HG02970 (cell line): ENCODE measurements around the gene ADRM1.

Experiments
- ATAC-seq: cut with Tn5 transposase; IDR thresholded peaks from one replicate; pipeline ENCODE4 v1.9.1; 2021; ENCODE audit warnings: mild to moderate bottlenecking, moderate library complexity, moderate number of reproducible peaks; ENCODE audit not compliant: unreplicated experiment, low FRiP score

ADRM1 gene

DNA sequence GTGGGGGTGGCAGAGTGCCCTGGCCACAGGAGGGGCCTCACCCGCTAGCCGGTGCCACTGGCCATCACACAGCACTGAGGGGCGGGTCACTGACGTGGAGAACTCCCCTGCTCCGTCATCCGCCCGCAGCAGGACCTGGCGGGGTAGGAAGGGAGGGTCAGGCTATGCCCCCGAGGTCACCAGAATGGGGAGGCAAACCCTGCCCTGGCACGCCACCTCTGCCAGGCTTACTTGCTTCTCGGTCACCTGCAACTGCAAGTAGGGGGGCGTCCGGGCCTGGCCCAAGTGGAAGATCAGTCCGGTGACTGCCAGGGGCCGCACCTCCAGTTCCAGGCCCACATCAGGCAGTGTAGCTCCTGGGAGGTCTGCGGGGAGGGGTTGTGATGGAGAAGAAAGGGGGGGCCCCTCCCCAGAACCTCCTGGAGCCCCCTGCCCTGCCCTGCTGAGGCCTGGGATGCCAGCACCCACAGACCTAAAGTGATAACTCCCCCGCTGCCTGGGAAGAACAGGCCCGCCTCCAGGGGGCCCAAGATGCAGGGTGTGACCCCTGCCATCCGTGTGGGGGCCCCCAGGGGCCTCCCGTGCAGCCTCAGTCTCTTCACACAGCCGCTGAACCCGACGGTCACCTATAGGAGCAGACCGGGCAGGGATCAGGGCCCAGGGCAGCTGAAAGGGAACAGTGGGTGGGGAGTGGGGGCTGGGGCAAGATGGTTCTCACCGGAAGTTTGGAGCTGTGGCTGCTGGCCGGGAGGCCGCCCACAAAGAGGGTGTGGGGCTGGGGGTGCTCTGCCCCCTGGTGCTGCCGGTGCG lies 7.4 kb downstream of the ADRM1 start:
- no peak for ATAC-seq

DNA sequence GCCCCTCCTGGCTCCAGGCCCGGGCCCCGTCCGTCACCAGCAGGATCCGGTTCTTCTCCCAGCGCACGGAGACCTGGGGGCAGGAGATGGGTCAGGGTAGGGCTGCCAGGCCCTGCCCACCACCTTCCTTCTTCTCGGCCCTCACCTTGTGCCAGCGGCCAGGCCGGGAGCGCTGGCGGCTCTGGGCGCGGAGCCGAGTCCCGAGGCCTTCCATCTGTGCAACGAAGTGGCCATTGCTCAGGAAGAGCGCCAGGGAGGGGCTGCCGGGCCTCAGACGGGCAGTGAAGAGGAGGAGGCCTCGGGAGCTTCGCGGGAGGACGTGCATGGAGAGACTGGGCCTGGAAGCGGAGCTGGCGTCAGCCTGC lies 7.9 kb downstream of the ADRM1 start:
- ATAC-seq: no peak

DNA sequence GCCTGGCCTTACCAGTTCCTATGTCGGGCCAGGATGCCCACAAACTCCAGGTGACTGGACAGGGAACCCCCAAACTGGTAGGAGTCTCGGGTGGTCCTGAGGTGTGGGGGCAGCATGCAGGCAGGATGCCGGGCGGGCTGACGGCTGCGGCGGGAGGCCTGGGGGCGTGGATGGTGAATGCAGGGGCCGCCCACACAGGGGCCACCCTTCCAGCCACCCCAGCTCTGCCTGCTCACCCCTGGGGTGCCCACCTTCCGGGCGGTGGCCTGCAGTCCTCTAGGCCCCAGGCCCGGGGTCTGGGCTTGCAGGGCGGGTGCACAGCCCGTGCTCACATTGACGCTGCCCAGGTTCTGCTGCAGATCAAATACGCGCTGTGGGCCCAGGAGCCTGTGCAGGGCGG lies 8.4 kb downstream of the ADRM1 start:
- no peak for ATAC-seq

DNA sequence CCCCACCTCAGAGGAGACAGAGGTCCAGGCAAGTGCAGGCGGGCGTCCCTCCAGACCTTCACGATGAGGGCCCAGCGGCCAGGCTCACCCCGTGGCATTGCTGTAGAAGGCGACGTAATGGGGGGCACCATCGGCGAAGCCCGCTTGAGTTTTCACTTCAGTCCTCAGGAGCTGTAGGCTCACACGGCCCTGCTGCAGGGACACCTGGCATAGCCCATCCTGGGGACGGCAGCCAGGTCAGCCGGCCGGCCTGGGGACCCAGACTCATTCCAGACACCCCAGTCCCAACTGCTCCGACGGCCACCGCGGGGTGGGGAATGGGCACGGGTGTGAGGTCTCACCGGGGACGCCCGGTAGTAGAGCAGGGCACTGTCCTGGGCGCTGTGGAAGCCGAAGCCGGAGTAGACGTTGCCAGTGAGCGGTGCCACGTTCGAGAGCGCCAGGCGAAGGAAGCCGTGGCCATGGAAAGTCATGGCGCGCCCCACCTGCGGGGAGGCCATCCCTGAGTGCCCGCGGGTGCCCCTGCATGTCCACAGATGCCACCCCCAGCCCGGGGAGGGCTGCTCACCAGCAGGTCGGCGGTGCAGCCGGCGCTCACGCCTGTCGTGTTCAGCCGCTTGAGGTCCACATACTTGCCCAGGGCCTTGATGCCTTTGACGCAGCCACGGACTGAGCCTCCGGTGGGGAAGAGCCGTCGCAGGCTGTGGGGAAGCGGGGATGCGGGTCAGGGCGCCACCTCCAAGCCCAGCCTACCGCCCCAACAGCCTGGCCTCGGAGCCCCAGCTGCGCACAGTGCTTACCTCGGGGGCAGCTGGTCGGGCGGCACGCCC lies 9.2 kb downstream of the ADRM1 start:
- no peak for ATAC-seq

DNA sequence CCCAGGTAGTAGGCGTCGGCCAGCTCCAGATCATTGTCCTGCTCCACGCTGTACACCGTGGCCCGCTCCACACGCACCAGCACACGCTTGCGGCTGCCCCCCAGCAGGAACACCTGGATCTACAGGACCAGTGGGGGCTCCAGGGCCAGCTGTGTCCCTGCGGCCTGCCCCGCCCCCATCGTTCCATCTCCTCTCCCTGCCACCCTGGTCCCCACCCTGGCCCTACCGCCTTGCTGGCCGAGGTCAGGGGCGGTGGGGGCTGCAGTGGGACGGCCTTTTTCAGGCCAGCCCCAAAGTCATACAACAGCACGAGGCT lies 9.8 kb downstream of the ADRM1 start:
- no peak for ATAC-seq

DNA sequence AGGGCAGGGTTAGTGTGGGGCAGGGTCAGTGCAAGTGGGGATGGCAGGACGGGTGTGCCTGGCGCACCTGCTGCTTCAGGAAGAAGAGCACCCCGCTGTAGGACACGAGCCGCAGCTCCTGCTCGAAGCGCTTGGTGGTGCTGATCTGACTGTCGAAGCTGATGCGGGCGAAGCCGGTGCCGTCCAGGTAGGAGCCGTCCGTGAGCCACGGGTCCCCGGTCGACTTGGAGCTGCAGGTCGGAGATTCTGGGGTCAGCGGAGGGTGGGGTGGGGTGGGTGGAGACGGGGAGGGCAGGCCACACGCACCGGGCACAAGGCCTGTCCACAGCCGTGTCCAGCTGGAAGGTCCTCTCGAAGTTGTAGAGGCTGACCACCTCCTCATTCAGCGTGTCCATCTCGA lies 10.2 kb downstream of the ADRM1 start:
- ATAC-seq: no peak

DNA sequence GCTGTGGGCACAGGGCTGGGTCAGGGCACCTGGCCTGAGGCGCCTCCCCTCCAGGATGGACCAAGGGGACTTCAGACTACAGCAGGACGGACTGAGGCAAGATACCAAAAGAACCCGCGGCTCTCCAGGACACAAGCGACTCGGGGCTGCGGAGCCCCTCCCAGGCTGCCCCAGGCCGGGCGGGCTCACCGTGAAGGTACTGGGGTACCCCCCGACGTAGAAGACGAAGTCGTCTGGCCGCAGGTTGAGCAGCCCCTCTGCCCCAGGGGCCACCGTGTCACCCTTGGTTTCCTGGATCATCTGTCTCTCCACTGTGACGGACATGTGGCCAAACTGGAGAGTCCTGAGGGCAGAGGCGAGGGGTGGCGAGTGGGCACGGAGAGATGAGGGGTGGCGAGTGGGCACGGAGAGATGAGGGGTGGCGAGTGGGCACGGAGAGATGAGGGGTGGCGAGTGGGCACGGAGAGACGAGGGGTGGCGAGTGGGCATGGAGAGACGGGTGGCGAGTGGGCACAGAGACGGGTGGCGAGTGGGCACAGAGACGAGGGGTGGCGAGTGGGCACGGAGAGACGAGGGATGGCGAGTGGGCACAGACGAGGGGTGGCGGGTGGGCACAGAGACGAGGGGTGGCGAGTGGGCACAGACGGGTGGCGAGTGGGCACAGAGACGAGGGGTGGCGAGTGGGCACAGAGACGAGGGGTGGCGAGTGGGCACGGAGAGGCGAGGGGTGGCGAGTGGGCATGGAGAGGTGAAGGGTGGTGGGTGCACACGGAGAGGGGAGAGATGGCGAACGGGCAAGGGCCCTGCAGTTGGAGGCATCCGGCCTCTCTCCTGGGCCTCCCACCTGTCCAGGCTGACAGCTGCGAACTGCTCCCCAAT lies 10.9 kb downstream of the ADRM1 start:
- no peak for ATAC-seq

DNA sequence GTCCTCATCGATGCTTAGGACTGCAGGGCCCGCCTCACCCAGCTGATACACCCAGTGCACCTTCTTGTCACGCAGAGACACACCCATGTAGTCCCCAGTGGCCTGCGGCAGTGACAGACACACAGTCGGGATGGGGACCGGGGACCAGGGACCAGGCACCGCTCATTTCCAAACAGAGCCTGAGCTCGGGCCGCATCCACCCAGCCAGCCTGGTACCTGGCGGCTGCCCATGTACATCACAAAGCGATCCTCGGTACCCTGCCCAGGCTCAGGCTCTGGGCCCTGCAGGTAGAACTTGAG lies 11.5 kb downstream of the ADRM1 start:
- ATAC-seq: no peak

DNA sequence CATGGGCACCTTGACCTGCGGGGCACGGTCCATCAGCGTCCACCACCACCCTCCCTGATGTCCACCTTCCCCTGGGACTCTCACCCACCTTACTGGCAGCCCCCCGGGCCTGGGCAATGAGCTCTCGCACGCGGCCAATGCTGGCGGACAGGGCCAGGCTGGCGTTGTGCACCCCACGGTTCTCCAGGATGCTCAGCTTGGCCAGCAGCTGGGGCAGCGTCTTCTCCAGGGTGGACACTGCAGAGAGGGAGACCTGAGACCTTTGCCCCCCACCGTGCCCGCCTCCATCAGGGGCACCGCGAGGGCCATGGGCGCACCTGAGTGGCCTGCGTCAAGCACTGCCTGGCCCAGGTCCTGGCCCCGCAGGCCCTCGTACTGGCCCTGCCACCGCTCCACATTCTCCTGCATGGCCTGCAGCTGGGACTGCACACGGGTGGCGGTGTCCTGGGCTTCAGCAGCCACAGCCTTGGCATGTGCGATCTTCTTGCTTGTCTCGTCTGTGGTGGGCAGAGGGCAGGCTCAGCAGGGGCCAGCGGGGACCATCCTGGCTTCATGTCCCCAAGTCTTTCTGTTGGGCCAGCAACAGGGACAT lies 12.0 kb downstream of the ADRM1 start:
- ATAC-seq: no peak

DNA sequence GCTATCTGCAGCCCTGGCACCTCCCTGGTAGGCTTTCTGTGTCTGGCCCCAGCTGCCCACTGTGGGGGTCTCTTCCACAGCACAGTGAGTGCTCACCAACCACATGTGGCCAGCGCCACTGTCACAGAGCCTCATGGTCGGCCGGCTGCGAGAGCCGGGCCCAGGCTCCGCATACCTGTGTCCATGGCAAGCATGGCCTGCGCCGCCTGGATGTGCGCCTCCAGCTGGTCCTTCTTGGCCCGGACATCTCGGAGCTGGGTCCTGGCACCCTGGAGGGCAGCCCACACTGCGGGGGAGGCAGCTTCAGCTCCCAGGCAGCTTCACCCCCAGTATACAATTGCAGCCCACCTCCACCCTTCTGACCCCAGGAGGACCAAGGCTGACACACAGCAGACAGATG lies 13.0 kb downstream of the ADRM1 start:
- no peak for ATAC-seq

DNA sequence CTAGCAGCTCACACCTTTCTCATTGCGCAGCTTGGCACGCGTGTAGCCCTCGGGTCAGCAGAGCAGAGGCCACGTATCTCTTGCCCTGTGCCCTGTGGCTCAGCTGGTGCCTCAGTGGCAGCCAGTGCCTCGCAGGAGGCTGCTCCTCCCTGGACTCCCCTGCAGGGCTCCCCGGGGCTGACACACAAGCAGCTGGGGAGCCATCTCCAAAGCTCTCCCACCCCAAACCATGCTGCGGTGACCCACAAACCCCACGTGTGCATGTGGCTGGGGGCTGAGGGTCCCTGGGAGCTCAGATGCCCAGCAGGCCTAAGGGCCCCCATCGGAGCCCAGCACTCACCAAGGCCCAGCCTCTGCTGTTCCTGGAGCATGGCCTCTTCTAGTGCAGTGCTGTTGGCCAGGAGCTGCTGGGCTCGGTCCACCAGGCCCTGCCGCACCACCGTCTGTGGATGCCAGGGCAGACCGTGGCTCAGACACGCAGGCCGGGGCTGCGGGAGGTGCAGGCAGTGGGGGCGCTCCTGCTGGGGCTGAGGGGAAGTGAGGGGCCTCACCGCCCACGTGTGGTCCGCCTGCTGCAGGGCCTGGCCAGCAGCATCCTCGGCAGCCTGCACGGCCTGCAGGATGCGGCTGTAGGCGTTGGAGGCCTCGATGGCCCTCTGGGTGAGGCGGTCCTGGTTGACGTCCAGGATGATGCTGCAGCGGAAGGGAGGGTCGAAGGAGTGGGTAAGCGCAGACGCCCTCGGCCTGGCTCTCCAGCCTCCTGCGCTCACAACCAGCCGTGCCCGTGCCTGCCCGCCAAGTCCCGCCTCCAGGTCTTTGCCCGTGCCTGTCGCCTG lies 13.8 kb downstream of the ADRM1 start:
- ATAC-seq: no peak

DNA sequence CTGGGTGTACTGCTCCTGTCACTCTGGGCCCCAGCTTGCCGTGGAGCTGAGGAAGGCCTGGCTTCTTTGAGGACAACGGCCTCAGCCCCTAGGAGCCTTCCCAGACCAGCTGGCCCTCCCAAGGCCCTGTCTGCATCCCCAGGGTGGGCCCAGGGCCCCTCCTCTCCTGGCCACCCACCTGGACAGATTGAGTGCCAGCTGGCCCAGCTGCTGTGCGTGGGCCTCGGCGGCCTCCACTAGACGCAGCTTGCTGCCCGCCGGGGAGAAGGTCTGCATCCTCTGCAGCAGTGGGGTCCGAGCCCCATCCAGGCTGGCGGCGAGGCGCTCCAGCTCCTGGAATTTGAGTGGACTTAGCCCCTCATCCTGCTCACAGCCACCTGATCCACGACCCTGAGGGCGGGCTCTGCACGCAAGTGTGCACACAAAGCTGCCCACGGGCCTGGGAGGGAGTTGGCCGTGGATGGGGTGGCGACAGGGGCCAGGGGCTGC lies 14.4 kb downstream of the ADRM1 start:
- ATAC-seq: no peak

DNA sequence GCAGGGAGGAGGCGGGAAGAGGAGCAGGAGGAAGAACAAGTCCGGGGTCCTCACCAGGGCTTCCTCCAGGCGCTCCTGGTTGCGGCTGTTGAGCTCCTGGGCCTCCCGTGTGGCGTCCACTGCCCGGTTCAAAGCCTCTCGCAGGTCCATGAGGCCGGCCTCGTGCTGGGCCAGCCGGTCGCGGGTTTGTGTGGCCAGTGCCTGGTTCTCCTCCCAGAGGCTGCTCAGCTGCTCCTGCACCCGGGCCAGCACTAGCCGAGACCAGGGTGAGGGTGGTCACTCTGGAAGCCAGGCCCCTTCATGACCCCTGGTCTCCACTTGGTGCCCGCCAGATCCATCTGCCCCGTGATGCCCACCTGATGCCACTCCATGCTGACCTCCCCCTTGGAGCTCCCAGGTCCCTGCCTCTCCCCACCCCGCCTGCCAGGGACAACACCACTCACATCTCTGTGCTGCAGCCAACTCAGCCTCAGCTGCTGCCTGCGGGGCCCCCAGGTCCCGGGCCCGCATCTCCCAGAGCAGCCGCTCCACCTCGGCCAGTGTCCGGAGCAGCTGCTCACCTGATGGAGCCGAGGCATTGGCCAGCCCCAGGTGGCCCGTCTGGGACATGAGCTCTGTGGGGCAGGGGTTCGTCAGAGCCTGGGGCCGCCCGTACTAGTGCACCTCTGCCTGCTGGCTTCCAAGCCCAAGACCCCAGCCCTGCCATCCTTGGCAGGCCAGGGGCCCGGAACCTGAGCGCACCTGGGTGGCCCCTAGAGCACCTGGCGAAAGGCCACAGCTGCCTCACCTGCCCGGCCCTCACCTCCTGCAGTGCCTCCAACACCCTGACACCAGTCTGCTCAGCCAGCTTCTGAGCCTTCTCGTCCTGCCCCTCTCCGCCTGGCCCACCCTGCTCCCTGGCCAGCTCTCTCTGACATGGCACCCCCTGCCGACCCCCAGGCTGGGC lies 15.9 kb downstream of the ADRM1 start:
- no peak for ATAC-seq

DNA sequence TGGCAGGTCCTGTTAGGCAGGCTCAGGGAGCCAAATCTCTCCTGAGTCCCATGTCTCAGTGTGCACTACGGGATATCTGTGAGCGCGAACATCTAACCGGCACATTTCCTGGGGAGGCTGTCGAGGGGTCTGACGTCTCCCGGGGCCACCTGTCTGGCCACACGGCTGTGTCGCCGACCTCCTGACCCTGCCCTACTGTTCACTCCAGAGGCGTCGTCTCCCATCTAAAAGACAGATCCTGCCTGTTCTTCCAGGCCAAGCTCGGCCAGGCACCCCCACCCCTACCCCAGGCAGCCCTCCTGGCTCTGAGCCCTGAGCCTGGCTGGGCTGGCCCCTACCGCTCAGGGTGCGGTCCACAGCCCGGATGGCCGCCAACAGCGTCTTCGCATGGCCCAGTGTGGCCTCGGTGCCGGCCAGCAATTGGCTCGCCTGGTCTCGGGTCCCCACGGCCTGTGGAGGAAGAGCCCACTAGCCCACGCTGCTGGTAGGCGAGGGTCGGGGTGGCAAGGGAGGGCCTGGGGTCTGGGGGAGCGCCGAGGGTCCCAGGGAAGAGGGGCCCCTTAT lies 16.6 kb downstream of the ADRM1 start:
- no peak for ATAC-seq

DNA sequence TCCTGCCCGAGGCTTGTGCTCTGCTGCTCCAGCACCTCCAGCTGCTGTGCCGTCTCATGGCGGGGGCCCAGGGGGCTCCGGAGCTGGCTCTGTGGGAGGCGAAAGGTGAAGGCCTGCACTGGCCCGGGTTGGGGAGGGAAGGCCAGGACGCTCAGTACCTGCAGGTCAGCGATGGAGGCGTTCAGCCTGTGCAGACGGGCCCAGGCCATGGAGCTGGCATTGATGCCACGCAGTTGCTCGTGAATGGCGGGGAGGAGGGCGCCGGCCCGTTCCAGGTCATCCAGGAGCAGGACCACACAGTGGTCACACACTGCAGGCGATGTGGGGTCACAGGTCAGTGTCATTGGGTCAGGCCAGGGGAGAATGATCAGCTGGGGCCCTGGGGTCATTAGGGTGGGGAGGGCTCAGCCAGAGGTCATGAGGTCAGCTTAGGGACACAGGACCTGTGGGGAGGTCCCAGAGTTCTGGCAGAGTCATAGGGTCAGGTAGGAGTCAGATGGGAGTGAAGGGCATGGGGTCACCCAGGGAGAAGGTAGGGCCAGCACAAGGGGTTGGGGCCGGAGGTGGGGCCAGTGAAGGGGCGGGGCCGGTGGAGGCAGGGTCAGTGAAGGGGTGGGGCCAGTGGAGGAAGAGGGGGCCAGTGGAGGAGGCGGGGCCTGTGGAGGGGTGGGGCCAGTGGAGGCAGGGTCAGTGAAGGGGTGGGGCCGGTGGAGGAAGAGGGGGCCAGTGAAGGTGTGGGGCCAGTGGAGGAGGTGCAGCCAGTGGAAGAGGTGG lies 18.0 kb downstream of the ADRM1 start:
- ATAC-seq: no peak

DNA sequence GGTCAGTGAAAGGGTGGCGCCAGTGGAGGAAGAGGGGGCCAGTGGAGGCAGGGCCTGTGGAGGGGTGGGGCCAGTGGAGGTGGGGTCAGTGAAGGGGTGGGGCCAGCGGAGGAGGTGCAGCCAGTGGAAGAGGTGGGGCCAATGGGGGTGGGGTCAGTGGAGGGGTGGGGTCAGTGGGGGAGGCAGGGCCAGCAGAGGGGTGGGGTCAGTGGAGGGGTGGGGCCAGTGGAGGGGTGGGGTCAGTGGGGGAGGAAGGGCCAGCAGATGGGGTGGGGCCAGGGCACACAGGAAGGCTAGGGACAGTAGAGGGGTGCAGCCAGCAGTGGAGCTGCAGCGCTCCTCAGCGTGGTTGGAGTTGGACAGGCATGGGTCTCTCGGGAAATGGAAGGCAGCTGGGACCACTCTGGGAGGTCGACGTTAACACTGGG lies 18.7 kb downstream of the ADRM1 start:
- no peak for ATAC-seq

DNA sequence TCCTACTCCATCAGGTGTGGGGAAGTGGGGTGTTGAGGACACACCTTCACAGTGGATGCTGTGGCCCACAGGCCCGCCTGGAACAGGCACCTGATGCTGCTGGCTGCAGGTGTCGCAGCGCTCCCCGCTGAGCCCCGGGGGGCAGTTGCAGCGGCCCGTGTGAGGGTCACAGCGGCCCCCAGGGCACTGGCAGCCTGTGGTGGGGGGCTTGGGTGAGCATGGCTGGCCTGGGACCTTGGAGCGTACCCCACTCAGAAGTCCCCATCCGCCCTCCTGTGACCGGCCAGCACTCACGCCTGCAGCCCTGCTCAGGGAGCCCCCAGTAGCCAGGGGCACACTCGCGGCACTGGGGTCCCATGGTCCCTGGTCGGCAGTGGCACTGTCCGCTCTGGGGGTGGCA lies 19.2 kb downstream of the ADRM1 start:
- no peak for ATAC-seq
